Coronary artery (tissue), 2 donors: ENCODE results near the gene BCL11A.

Source experiments
- DNase-seq: peaks from one replicate; pipeline ENCODE4 v3.0.0-alpha.2; 2017; ENCODE audit warnings: low spot score
- H3K27ac ChIP-seq, 2 donors: fragments of 200-600 bp; sonication (generic); one replicate each; pipeline ENCODE4 v1.5.1; 2016 to 2019
- H3K4me3 ChIP-seq: fragments of 200-600 bp; sonication (generic); 2 replicates; pipeline ENCODE4 v1.5.1; 2016; ENCODE audit warnings: mild to moderate bottlenecking, moderate library complexity
- CTCF ChIP-seq: fragments of 200-600 bp; sonication (generic); IDR thresholded peaks from one replicate; pipeline ENCODE4 v1.5.1; 2019; ENCODE audit warnings: antibody characterized with exemption

BCL11A gene

GRCh38 chr2:60482222-60482621 is 71.2 kb downstream of the BCL11A start:
- H3K27ac ChIP-seq = no peak overlapping the region
- TF ChIP-seq CTCF = no peak
- H3K4me3 ChIP-seq = no peak overlapping the region
- DNase-seq = no peak

GRCh38 chr2:60481257-60481656 is 72.2 kb downstream of the BCL11A start:
- no peak overlapping the region for H3K4me3 ChIP-seq
- DNase-seq = no peak
- no peak overlapping the region for H3K27ac ChIP-seq
- no peak for TF ChIP-seq CTCF

- no peak for TF ChIP-seq CTCF
- H3K27ac ChIP-seq = no peak overlapping the region
- DNase-seq = no peak
- no peak overlapping the region for H3K4me3 ChIP-seq
Measured at GRCh38 chr2:60480089-60480773, 73.2 kb downstream of the BCL11A start.

- no peak overlapping the region for H3K4me3 ChIP-seq
- no peak overlapping the region for H3K27ac ChIP-seq
- no peak for DNase-seq
- no peak for TF ChIP-seq CTCF
Measured at GRCh38 chr2:60479226-60480088, 74.0 kb downstream of the BCL11A start.

- H3K4me3 ChIP-seq = no peak overlapping the region
- no peak overlapping the region for H3K27ac ChIP-seq
- no peak for TF ChIP-seq CTCF
- no peak for DNase-seq
Measured at GRCh38 chr2:60478660-60479059, 74.8 kb downstream of the BCL11A start.

GRCh38 chr2:60476206-60476954 is 77.1 kb downstream of the BCL11A start:
- Histone ChIP-seq H3K4me3 (no peak overlapping the region), H3K27ac (no peak overlapping the region)
- no peak for TF ChIP-seq CTCF
- DNase-seq = no peak
